Common myeloid progenitor, CD34-positive (primary cell): Measurements from ENCODE around the gene MEAK7.

Experiments
- CTCF ChIA-PET: fragments of 350-600 bp; sonication (Branson Sonifier 250); formaldehyde crosslinking; loops from one replicate; lab custom pipeline; 2021; ENCODE audit warnings: antibody characterized with exemption; lab: Charles Lee
- POLR2A ChIA-PET: fragments of 350-600 bp; sonication (Branson Sonifier 250); formaldehyde crosslinking; loops from one replicate; lab custom pipeline; 2021; ENCODE audit warnings: antibody characterized with exemption; lab: Charles Lee
- DNase-seq, 3 donors: peaks; one replicate each; pipeline versions ENCODE4 v3.0.0 to v3.0.0-alpha.2; 2013
- H3K27ac ChIP-seq, 2 experiments: 1 replicate in 1 of 2; 2 replicates in 1 of 2; pipeline ENCODE4 v1.7.0; 2013; ENCODE audit warnings: inconsistent platforms in 2 of 2, low read length in 2 of 2, mild to moderate bottlenecking in 2 of 2, low read depth in 1 of 2, moderate library complexity in 1 of 2; ENCODE audit not compliant: severe bottlenecking in 2 of 2, insufficient read depth in 1 of 2, poor library complexity in 1 of 2
- H3K27me3 ChIP-seq, 5 experiments: replicated peaks in 2 of 5; 1 replicate in 3 of 5; 2 replicates in 2 of 5; pipeline versions ENCODE4 v1.6.1 to v1.7.0; 2013; ENCODE audit warnings: low read length in 4 of 5, mild to moderate bottlenecking in 2 of 5, moderate library complexity in 2 of 5, inconsistent platforms in 1 of 5; ENCODE audit not compliant: insufficient read depth in 5 of 5, control insufficient read depth in 4 of 5
- H3K36me3 ChIP-seq, 4 experiments: 1 replicate in 2 of 4; 2 replicates in 2 of 4; pipeline versions ENCODE4 v1.6.1 to v1.7.0; 2013; ENCODE audit warnings: low read length in 3 of 4, control low read depth in 1 of 4, mild to moderate bottlenecking in 1 of 4; ENCODE audit not compliant: control insufficient read depth in 4 of 4, insufficient read depth in 4 of 4
- H3K4me1 ChIP-seq, 4 experiments: 1 replicate in 3 of 4; 2 replicates in 1 of 4; pipeline versions ENCODE4 v1.6.1 to v1.7.1; 2013; ENCODE audit warnings: low read length in 3 of 4, mild to moderate bottlenecking in 3 of 4, control low read depth in 1 of 4, inconsistent platforms in 1 of 4, moderate library complexity in 1 of 4; ENCODE audit not compliant: control insufficient read depth in 4 of 4, insufficient read depth in 4 of 4; ENCODE audit errors: control extremely low read depth in 1 of 4
- H3K4me3 ChIP-seq, 7 experiments: 1 replicate in 4 of 7; 2 replicates in 3 of 7; pipeline versions ENCODE4 v1.5.1 to v1.7.0; 2013; ENCODE audit warnings: mild to moderate bottlenecking in 7 of 7, low read length in 6 of 7, moderate library complexity in 6 of 7, inconsistent platforms in 2 of 7, low read depth in 2 of 7, control low read depth in 1 of 7; ENCODE audit not compliant: insufficient read depth in 4 of 7, control insufficient read depth in 1 of 7; ENCODE audit errors: extremely low read depth in 1 of 7
- H3K9me3 ChIP-seq, 5 experiments: 1 replicate in 4 of 5; 2 replicates in 1 of 5; pipeline versions ENCODE4 v1.6.1 to v1.7.1; 2013; ENCODE audit warnings: low read length in 4 of 5, mild to moderate bottlenecking in 2 of 5, inconsistent platforms in 1 of 5, low read depth in 1 of 5, moderate library complexity in 1 of 5; ENCODE audit not compliant: control insufficient read depth in 4 of 5, insufficient read depth in 2 of 5; ENCODE audit errors: control extremely low read depth in 1 of 5
- WGBS: methylation state at CpG from one replicate; pipeline ENCODE4 v1.1.5; 2013; ENCODE audit not compliant: insufficient coverage; 5-methylcytosine and 5-hydroxymethylcytosine counted together

The MEAK7 gene

GRCh38 chr16:84485255-84486010 is 19.0 kb downstream of the MEAK7 start:
- H3K36me3 ChIP-seq, result peaks cover 4 to 27% (median 11%) of the 10 kb centered on the region in 4 experiments
- H3K4me1 ChIP-seq, result peaks cover 0 to 17% (median 2%) of the 10 kb centered on the region in 4 experiments
- H3K27me3 ChIP-seq, result no peaks in the 10 kb centered on the region
- WGBS, result 94% methylated on average over 15 of the region's 16 CpGs
- no peaks in the 10 kb centered on the region for H3K9me3 ChIP-seq
- POLR2A ChIA-PET, result no interaction called here
- no peak overlapping the region for H3K27ac ChIP-seq
- DNase-seq, result no peak
- H3K4me3 ChIP-seq, result no peak overlapping the region
- CTCF ChIA-PET, result interaction anchor here (1.6 to 2.7 kb wide), 3 partner anchors 9 to 209 kb away, joined by 3 to 7 read pairs (median 7); no protein-coding TSS in a partner anchor

GRCh38 chr16:84484579-84485254 is 19.7 kb downstream of the MEAK7 start:
- CTCF ChIA-PET, result interaction anchor here (0.9 to 3.0 kb wide), 8 partner anchors 9 to 396 kb away, joined by 3 to 15 read pairs (median 5); no protein-coding TSS in a partner anchor
- Histone ChIP-seq H3K9me3 (no peaks in the 10 kb centered on the region), H3K4me3 (no peak overlapping the region), H3K4me1 (peaks cover 0 to 17% (median 2%) of the 10 kb centered on the region in 4 experiments), H3K36me3 (peaks cover 2 to 33% (median 9%) of the 10 kb centered on the region in 4 experiments), H3K27ac (no peak overlapping the region), H3K27me3 (no peaks in the 10 kb centered on the region)
- 94% methylated on average over 13 of the region's 15 CpGs for WGBS
- POLR2A ChIA-PET, result no interaction called here
- DNase-seq, result peak in 2 of 3 donors; percentile 11 to 28

GRCh38 chr16:84483882-84484565 is 20.4 kb downstream of the MEAK7 start:
- ChIA-PET CTCF (interaction anchor here (0.9 to 3.0 kb wide), 10 partner anchors 10 to 396 kb away, joined by 3 to 15 read pairs (median 4); no protein-coding TSS in a partner anchor), POLR2A (no interaction called here)
- Histone ChIP-seq H3K27ac (no peak overlapping the region), H3K4me1 (peaks cover 0 to 17% (median 2%) of the 10 kb centered on the region in 4 experiments), H3K36me3 (peaks cover 0 to 31% (median 7%) of the 10 kb centered on the region in 4 experiments), H3K27me3 (no peaks in the 10 kb centered on the region), H3K4me3 (no peak overlapping the region), H3K9me3 (no peaks in the 10 kb centered on the region)
- 98% methylated on average over 15 of the region's 19 CpGs for WGBS
- no peak for DNase-seq

GRCh38 chr16:84482951-84483881 is 21.2 kb downstream of the MEAK7 start:
- no peaks in the 10 kb centered on the region for H3K9me3 ChIP-seq
- H3K27me3 ChIP-seq, result no peaks in the 10 kb centered on the region
- no peak for DNase-seq
- peaks cover 0 to 17% (median 2%) of the 10 kb centered on the region in 4 experiments for H3K4me1 ChIP-seq
- 95% methylated on average over 19 of the region's 25 CpGs for WGBS
- no peak overlapping the region for H3K27ac ChIP-seq
- no peak overlapping the region for H3K4me3 ChIP-seq
- POLR2A ChIA-PET, result interaction anchor here (0.6 kb wide), 1 partner anchor 8 kb away, joined by 3 read pairs; no protein-coding TSS in a partner anchor
- peaks cover 0 to 31% (median 7%) of the 10 kb centered on the region in 4 experiments for H3K36me3 ChIP-seq
- CTCF ChIA-PET, result interaction anchor here (0.7 to 3.0 kb wide), 13 partner anchors 8 to 395 kb away, joined by 3 to 15 read pairs (median 3); no protein-coding TSS in a partner anchor

GRCh38 chr16:84482001-84482891 is 22.2 kb downstream of the MEAK7 start:
- H3K4me1 ChIP-seq, result peaks cover 0 to 17% (median 2%) of the 10 kb centered on the region in 4 experiments
- no peak overlapping the region for H3K4me3 ChIP-seq
- H3K27me3 ChIP-seq, result no peaks in the 10 kb centered on the region
- ChIA-PET CTCF (interaction anchor here (0.7 to 3.0 kb wide), 7 partner anchors 9 to 205 kb away, joined by 3 to 15 read pairs (median 3); no protein-coding TSS in a partner anchor), POLR2A (interaction anchor here (0.6 kb wide), 1 partner anchor 9 kb away, joined by 3 read pairs; no protein-coding TSS in a partner anchor)
- DNase-seq, result peak in 2 of 3 donors; percentile 21 to 28
- peaks cover 0 to 26% (median 7%) of the 10 kb centered on the region in 4 experiments for H3K36me3 ChIP-seq
- H3K9me3 ChIP-seq, result no peaks in the 10 kb centered on the region
- H3K27ac ChIP-seq, result no peak overlapping the region
- 81% methylated on average over 32 of the region's 33 CpGs for WGBS
